ENCODE measurements around the gene ZNG1F.
"Not testable (repeated sequence)": the region's sequence is repeated elsewhere in the genome, so short reads cannot be mapped to it uniquely, and the experiment has no call there.

Gene ZNG1F

DNA sequence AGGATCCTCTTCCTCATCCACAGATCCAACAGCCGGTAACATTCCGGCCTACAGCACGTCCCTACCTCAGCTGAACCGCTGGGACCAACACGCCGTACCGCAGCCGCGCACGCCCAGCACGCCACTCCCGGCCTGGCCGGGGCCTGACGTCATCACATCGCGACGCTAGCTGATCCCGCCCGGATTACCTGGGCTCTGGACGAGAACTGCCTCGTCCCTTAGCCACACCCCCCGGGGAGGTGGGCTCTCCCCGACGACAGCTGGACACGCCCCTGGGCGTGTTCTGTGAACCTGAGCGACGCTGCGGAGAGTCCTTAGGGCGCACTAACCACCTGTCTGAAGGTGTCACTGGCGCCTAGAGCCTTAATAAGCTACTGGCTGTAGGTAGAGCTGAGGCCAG lies at the start of gene ZNG1F:
ZNG1F (minus strand) TSS at position 101 of the 400 bp plus-strand sequence; CDS start at position 42, 59 bp downstream.
- not testable (repeated sequence) for DNase-seq

DNA sequence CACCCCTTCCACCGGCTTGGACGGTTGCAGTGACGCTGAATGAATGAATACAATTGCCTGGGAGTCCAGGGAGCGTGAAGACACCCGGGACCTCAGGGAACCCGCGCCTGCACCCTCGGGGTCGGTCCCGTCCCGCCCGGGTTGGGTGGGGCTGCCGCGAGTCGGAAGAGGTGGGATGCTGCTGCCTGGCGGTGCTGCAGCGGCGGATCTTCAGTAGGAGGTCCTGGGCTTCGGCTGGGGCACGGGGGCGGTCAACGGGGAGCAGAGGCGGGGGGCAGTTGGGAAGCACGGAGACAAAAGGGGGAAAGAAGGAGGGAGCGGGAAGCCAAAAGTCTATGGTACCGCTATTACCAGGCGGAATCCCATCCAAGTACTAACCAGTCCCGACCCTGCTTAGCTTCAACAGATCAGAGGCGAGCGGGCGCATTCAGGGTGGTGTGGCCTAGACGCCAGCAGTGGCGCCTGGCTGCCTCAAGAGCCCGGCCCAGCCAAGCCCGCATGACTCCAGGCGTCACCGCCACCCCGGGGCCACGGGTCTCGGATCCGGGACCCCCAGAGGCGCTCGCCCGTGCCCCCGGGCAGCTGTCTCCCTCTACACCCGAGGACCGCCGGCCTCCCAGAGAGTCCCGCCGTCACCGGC lies 48.1 kb upstream of the ZNG1F start:
- not testable (repeated sequence) for DNase-seq

DNA sequence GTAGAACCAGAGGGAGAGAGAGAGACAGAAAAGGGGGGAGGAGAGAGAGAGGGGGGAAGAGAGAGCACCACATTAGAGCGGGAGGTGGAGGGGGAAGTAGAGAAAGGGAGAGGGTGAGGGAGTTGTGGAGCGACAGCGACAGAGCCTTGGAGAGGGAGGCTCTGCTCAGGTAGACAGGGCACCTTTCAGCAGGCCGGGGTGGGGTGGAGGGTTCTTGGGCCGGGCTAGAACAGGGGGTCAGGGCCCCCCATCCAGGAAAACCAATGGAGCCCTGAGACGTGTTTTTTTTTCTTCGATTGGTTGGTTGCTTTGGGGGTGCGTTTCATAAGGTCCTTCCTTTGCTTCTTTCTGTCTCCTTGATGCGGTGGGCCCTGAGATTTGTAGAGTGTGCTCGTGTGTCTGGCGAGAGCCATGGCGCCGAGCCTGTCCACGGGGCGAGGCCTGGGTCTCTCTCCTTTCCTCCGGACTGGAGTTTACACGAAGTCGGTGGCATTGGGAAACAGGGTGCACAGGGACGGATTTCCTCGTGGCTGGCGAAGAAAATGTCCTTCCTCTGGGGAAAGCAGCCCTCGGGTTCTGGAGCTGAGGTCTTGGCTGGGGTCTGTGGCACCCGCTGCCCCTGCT lies 47.5 kb upstream of the ZNG1F start:
- not testable (repeated sequence) for DNase-seq

DNA sequence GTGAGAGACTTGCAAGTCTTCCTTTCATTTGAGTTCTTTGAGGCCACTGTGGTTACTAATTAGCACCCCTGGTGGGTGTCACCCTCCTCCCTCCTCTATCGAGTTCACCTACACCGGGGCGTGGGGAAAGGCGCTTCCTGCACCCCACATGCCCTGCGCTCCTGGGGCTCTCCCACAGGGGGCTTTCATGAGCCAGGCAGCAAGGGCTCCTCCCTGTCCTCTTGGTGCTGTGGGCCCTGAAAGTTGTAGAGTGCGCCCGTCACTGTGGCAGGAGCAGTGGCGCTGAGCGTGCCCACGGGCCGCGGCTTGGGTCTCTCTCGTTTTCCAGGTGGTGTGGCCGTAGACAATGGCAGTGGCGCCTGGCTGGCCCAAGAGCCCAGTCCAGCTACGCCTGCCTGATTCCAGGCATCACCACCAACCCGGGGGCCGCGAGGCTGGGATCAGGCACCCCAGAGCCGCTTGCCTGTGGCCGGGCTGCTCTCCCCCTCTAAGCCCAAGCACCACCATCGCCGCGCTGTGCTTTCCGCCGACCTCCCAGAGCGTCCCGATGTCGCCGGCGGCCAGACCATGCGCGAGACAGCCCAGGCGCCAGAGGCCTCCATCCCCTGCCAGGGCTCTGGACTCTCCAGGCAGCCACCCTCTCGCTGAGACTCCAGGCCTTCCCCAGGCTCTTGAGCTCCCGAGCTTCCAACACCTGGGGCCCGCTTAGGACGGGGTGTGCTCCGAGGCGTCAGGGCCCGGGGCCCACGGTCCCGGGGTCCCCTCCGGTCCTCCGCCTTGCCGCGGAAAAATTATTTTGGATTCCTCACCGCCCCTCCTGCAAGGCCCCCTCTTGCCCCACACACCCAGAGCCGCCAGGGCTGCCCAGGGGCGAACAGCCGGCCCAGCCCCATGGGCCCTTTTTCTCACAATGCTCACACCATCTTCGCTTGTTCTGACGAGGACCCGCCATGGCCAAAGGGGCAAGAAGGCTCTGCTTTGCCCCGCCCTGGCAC lies 46.0 kb upstream of the ZNG1F start:
- DNase-seq = not testable (repeated sequence)

DNA sequence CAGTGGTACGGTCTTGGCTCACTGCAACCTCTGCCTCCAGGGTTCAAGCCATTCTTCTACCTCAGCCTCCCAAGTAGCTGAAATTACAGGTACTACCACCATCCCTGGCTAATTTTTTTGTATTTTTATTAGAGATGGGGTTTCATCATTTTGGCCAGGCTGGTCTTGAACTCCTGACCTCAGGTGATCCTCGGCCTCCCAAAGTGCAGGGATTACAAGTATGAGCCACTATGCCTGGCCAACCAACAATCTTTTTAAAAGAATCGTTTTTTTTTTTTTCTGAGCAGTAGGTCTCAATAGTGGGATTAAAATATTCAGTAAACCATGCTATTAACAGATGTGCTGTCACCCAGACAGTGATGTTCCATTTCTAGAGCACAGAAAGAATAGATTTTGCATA lies 45.1 kb upstream of the ZNG1F start:
- not testable (repeated sequence) for DNase-seq

DNA sequence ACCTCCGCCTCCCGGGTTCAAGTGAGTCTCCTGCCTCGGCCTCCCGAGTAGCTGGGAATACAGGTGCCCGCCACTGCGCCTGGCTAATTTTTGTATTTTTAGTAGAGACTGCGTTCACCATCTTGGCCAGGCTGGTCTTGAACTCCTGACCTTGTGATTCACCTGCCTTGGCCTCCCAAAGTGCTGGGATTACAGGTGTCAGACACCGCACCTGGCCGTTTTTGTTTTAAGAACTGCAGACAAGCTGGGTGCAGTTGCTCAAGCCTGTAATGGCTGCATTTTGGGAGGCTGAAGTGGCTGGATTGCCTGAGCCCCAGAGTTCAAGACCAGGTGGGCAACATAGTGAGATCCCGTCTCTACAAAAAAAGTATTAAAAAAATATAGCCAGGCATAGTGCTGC lies 43.2 kb upstream of the ZNG1F start:
- not testable (repeated sequence) for DNase-seq

DNA sequence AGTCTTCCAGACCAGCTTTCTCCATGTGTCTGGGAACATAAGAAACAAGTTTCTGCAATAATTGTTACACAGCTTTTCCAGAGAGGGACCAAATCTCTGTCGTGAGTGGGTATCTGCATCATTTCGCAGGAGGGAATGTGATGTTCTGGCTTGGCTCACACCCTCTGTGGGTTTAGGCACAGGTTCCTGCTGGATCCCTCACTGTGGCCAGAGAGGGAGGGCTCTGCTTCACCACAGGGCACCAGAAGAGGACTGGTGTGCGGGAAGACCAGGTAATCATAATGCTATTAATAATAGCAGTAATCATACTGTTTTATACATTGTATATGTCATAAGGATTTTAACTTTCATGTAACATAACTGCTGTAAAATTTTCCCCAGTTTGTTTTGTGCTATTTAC lies 41.3 kb upstream of the ZNG1F start:
- not testable (repeated sequence) for DNase-seq

DNA sequence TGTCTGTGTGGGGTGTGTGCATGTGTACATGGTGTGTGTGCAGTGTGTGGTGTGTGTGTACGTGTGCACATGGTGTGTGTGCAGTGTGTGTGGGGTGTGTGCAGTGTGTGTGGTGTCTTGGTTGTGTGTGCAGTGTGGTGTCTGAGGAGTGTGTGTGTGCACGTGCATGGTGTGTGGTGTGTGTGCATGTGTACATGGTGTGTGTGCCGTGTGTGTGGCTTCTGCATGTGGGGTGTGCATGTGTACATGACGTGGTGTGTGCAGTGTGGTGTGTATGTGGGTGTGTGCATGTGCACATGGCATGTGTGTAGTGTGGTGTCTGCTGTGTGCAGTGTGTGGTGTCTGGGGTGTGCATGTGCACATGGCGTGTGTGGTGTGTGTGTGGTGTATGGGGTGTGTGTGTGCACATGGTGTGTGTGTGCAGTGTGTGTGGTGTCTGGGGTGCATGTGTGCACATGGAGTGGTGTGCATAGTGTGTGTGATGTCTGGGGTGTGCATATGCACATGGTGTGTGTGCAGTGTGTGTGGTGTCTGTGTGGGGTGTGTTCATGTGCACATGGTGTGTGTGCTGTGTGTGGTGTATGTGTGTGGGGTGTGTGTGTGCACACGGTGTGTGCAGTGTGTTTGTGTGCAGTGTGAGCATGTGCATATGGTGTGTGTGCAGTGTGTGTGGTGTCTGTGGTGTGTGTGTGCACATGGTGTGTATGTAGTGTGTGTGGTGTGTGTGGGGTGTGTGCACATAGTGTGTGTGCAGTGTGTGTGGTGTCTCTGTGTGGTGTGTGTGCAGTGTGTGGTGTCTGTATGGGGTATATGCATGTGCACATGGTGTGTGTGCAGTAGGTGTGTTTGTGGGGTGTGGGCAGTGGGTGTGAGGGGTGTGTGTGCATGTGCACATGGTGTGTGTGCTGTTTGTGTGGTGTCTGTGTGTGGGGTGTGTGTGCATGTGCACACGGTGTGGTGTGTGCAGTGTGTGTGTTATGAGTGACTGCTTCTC lies 40.6 kb upstream of the ZNG1F start:
- no peak for DNase-seq

DNA sequence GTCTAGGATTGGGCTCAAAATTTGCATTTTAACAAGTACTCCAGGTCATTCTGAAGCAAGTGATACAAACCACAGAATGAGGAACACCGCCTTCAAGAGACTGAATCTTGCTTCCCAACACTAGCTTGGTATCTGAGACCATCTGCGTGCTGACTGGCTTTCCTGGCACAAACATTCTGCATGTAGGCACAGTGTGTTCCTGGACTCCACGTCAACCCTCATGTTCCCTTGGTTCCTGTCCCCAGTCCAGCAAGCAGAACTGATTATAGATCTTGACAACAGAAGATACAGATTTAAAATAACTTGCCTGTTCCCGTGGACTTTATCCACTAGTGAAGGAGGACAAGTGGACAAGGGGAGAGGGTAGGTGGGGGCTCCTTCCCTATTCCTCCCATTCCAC lies 30.7 kb upstream of the ZNG1F start:
- not testable (repeated sequence) for DNase-seq

DNA sequence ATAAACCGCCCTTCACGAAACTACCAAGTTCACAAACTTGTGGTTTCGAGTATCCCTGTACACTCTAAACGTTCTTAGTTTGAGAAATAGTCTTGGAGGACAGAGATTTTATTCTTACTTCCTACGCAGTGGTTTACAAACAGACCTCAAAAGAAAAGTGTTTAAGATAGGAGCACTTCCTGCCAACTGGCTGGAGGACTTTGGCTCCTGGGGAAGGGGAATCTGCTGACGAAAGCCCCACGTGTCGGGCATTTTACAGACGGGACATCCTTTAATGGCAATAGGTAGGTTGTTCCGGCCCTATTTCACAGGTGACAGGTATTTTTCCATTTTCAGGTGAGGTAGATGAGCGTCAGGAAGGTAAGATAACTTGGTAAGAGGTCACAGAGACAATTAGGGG lies 678 bp downstream of the ZNG1F start:
- DNase-seq = not testable (repeated sequence)

DNA sequence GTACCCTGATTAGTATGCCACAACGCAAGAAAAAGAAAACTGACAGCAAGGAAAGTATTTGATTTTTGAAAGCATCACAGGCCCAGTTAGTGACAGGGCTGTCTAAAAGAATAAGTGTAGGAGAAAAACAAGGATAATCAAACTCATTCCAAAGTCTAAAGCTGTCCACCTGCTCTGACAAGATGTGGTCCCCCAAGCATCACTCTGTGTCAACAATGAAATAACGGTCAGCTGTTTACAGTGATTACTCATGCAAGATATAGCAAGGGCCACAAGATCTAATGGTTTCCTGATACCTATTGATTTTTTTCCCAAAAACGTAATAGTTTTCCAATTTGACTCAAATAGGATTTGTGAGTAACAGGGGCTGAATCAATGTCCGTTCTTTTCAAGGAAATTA lies 14.1 kb downstream of the ZNG1F start:
- not testable (repeated sequence) for DNase-seq

DNA sequence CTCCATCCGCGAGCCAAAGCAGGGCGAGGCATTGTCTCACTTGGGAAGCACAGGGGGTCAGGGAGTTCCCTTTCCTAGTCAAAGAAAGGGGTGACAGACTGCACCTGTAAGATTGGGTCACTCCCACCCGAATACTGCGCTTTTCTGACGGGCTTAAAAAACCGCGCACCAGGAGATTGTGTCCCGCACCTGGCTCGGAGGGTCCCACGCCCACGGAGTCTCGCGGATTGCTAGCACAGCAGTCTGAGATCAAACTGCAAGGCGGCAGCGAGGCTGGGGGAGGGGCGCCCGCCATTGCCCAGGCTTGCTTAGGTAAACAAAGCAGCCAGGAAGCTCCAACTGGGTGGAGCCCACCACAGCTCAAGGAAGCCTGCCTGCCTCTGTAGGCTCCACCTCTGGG lies 39.0 kb downstream of the ZNG1F start:
- DNase-seq = not testable (repeated sequence)

DNA sequence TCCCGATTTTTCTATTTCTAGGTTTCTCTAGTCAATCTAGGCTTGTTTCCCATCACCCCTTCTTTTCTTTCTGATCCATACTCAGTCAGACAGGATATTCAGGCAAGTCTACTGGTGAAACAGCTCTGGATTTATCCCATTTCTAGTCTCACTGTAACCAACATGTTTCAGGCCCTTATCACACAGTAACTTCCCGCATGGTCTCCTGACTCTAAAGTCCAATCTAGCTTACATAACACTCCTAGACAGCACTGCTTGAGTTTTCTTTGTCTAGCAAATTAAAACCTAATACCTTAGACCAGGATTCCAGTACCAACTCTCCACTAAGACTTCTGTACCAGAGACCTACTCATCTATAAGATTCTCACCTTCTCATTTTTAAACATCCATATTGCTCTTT lies 47.2 kb downstream of the ZNG1F start:
- not testable (repeated sequence) for DNase-seq

DNA sequence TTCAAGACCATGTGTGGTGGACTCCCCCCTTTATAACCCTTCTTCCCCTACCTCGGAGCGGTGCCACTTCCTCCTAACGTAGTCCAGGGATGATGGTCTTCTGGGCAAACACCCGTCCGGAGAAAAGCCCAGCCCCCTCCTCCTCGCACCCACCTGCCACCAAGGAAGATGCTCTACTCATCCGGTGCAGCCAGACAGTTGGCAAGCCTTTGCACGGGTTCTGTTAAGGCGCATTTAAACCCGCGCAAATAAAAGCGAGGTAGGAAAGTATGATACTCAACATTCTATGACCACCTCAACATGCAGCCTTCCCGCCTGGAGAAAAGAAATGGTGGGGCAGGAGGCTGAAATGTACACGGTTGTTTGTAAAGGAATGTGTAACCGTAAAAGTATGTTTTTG lies 60.5 kb downstream of the ZNG1F start, which contains the start of gene FOXD4L6:
FOXD4L6 (minus strand) TSS at position 101 of the 400 bp plus-strand sequence. CDS start 298 bp downstream, outside the sequence.
- not testable (repeated sequence) for DNase-seq

DNA sequence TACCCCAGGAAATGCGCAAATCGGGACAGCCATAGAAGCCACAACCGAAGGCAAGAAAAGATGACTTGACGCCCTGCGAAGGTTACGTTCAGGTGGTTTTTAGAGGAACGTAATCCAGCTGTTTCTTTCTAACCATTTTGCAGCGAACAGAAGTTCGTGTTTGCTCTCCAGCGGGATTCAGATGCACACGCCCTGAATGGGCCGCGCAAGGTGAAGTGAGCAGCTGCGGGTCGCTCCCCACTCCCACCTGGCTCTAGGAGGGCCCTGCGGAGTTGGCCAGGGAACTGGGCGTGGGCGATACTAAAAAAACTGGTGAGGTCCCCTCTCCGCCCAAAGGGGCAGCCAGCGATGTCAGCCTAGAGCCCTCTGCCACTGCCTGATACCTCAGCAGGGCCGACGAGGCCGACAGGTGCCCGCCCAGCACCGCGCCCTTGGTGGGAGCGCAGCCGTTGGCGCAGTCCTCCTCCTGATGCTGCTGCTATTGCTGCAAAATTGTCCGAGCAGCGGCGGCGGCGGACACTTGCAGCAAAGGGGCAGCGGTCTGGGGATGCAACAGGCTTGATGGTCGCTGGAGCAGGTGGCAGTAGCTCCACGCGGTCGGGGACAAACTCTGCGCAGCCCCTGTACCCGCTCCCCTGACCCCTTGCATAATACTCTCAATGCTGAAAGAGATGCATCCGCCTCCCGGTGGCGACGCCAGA lies 62.2 kb downstream of the ZNG1F start:
- DNase-seq = not testable (repeated sequence)

DNA sequence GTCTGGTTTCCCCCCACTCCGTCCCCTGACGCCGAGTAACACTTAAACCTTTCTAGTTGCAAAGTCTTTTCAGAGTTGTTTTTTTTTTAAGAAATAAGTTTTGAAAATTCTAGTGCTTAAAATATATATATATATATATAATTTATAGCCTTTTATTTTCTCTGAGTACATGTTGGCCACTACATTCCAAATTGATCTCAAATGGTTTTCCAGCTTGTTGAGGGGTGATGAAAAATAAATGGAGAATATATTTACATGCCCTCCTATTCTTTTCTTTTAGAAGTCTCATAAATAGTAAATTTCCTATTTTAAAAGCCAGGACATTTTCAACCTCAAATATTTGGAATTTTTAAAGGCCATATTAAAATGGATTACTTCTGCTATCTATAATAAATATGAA lies 63.2 kb downstream of the ZNG1F start:
- DNase-seq = not testable (repeated sequence)

DNA sequence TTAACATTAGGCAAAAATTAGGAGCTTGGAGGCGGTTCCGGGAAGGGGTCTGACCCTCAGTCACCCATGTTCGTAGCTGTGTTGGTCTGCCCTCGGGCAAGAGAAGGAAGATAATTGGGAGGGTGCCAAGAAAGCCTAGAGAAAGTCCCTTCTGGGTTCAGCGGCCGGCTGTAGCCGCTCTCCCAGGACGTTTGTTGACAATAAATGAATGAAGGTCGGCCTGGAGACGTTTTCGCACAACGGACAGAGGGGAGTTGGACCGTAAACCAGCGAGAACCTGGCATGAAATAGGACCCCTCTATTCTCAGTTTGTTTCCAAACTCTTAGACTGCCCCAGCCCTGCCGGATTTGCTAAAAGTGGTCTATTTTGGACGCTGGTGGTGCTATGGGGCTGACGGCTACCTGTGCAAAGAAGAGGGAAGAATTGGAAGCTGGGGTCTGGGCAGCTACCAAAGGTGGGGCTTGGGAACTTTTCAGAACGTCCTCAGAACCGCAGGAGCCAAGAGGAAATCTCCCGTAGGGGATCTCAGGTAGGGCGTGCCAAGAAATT lies 63.9 kb downstream of the ZNG1F start:
- DNase-seq = not testable (repeated sequence)

DNA sequence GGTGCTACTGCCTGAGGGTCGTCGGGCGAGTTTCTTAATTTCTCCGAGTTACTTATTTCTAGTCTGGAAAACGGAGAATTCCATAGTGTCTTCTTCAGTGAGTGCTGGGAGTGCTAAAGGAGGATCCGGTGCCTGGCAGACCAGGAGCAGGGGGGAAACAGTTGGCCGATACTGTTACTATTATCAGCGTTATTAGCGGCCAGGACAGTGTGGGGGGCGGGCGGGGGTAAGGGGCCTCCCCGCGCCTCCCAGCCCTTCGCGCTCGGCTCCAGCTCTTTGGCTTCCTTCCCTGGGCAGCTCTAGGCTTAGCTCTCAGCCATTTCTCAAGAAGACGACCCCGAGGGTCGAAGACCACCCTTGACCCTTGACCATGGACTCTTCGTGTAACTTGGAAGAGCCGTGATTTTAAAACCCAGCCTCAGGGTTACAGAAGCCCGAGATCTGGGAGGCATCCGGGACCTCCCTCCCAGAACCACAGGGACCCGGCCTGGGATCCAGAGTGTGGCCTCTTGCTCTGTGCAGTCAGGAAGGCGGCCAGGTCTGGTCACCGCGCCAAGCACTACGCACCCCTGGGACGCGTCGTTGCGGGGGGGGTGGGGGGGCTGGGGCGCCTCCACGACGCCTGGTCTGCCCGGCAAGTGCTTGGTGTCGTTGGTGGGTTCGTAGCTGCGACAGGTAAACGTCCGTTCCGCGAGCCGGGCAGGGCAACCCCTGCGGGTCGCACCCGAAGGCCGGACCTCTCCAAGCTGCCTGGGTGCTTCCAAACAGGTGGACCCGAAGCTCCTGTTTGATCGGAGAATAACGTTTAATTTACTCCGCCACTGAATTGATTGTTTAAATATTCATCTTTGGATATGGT lies 64.6 kb downstream of the ZNG1F start:
- DNase-seq = not testable (repeated sequence)

DNA sequence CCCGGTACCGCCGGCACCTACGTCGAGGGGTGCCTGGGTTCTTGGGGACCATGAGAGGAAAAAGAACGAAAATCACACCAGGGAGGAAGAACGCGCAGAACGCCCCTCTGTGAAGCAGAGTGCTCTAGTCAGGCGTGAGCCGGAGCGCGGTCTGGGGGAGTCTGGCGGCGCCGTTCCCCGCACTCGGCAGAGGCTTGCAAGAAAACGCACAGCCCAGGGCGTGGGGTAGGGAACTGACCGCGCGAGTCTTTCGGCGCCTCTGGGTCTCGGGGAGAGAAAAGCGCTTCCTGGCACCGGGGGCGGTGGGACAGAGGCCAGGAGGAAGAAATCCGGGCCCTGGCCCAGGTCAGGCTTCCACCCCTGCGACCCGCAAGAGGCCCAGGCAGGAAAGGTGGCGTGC lies 65.3 kb downstream of the ZNG1F start:
- DNase-seq = not testable (repeated sequence)

DNA sequence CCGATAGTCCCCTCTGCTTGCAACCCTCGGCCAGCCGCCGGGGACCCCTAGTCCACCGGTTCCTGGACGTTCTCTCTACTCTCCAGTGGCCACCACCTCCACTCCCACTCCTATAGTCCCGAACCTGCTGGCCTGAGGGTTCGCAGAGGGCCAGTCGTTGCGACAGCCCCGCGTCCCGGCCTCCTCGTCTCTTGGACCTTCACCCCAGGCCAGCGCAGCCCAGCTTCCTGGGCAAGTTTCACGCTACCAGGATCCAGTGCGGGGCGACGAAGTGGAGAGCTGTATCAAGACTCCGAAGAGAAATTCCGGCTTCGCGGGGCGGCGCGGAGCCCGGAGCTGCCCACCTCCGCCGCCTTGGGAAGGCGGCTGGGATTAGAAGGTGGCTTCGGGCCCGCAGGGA lies 65.7 kb downstream of the ZNG1F start:
- DNase-seq = not testable (repeated sequence)

All from NCI-H2029 treated with DMSO at 0.1 percent for 48 hours (cell line).